ENCODE measurements around the gene GNB1. TPM values are rescaled to one million over a fixed set of nuclear protein-coding genes. Genes with fewer than 3 reads are reported as not detected.
A peak's percentile ranks its signal among the peaks of the same experiment; 100 is the strongest.

The GNB1 gene
- total RNA-seq, 3 donors from 2014 or later (not counting 1 experiment from before 2014, with no cell fraction given) = 285 to 304 (median 289) TPM

GRCh38 chr1:1920057-1920607 is 29.2 kb upstream of the GNB1 start:
- Histone ChIP-seq H3K9me3 (ENCODE audit: control insufficient read depth, insufficient read depth, low read length) (no peaks in the 10 kb centered on the region), H3K4me1 (ENCODE audit: control insufficient read depth, insufficient read depth, low read length) (peaks cover 22% of the 10 kb centered on the region), H3K4me3 (ENCODE audit: low read length) (no peak overlapping the region), H3K36me3 (ENCODE audit: control insufficient read depth, insufficient read depth, low read length) (no peaks in the 10 kb centered on the region), H3K27me3 (ENCODE audit: control insufficient read depth, insufficient read depth, low read length) (no peaks in the 10 kb centered on the region), H3K27ac (ENCODE audit: low read length) (peak overlapping the region; percentile 46)
- Mint-ChIP-seq H3K27ac (peak overlapping the region in 1 of 2 donors; percentile 44), H3K27me3 (ENCODE audit: low read depth in 2 of 2) (no peaks in the 10 kb centered on the region), H3K9me3 (no peaks in the 10 kb centered on the region), H3K4me3 (peak overlapping the region; percentile 13), H3K36me3 (no peaks in the 10 kb centered on the region), H3K4me1 (peaks cover 0 to 7% of the 10 kb centered on the region in 2 donors)
- ATAC-seq = no peak
- no peak for DNase-seq
- 86% methylated on average over 6 of the region's 6 CpGs for WGBS (ENCODE audit: insufficient coverage)
- no peak for TF ChIP-seq CTCF (IDR thresholded peaks at IDR 0.05)
- intact Hi-C loops (cut with micrococcal nuclease) = no loop called here

GRCh38 chr1:1919304-1920056 is 28.6 kb upstream of the GNB1 start:
- Mint-ChIP-seq H3K27me3 (ENCODE audit: low read depth in 2 of 2) (no peaks in the 10 kb centered on the region), H3K36me3 (no peaks in the 10 kb centered on the region), H3K9me3 (no peaks in the 10 kb centered on the region), H3K4me1 (peaks cover 0 to 7% of the 10 kb centered on the region in 2 donors), H3K4me3 (peak overlapping the region; percentile 64), H3K27ac (peak overlapping the region; percentile 38 to 79)
- H3K27ac ChIP-seq (ENCODE audit: low read length) = peak overlapping the region; percentile 46
- H3K4me1 ChIP-seq (ENCODE audit: control insufficient read depth, insufficient read depth, low read length) = peaks cover 22% of the 10 kb centered on the region
- H3K9me3 ChIP-seq (ENCODE audit: control insufficient read depth, insufficient read depth, low read length) = no peaks in the 10 kb centered on the region
- no peak for TF ChIP-seq CTCF (IDR thresholded peaks at IDR 0.05)
- 10% methylated on average over 62 of the region's 62 CpGs for WGBS (ENCODE audit: insufficient coverage)
- DNase-seq (peak; percentile 96 to 100), ATAC-seq (peak; percentile 90 to 97 (median 92))
- peak overlapping the region; percentile 29 for H3K4me3 ChIP-seq (ENCODE audit: low read length)
- H3K27me3 ChIP-seq (ENCODE audit: control insufficient read depth, insufficient read depth, low read length) = no peaks in the 10 kb centered on the region
- H3K36me3 ChIP-seq (ENCODE audit: control insufficient read depth, insufficient read depth, low read length) = no peaks in the 10 kb centered on the region
- intact Hi-C loops (cut with micrococcal nuclease) = loop anchor here (1.0 kb wide), 1 partner anchor 10 kb away; no protein-coding TSS in a partner anchor

DNA sequence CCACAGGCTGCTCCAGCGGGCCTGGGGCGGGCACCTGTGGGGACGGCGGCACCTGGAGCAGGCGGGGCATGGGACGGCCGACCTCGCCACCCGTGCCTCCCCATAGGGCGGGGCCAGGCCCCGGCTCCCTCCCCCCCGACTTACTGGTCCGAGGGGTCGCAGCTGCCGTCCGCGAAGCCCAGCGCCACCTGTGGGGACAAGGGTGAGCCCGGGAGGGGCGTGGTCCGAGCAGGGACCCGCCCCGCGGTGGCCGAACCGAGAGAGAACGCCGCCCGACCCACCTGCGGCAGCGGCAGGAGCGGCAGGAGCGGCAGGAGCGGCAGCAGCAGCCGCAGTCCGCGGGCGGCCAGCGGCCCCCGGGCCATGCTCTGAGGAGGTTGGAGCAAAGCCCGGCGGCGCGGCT is 28.0 kb upstream of the GNB1 start, which contains the start of gene TMEM52:
TSS of gene TMEM52 (minus strand) at position 379 of the 403 bp plus-strand sequence. CDS start at position 365, 14 bp downstream.
- Mint-ChIP-seq H3K27me3 (ENCODE audit: low read depth in 2 of 2) (no peaks in the 10 kb centered on the region), H3K36me3 (no peaks in the 10 kb centered on the region), H3K27ac (peak within 1 kb of the TSS; percentile 38 to 79), H3K9me3 (no peaks in the 10 kb centered on the region), H3K4me1 (peaks cover 0 to 7% of the 10 kb centered on the region in 2 donors), H3K4me3 (peak within 1 kb of the TSS; percentile 64)
- H3K4me3 ChIP-seq (ENCODE audit: low read length) = peak within 1 kb of the TSS; percentile 29
- no peaks in the 10 kb centered on the region for H3K36me3 ChIP-seq (ENCODE audit: control insufficient read depth, insufficient read depth, low read length)
- peaks cover 22% of the 10 kb centered on the region for H3K4me1 ChIP-seq (ENCODE audit: control insufficient read depth, insufficient read depth, low read length)
- peak in 2 of 3 donors; percentile 19 to 29 for ATAC-seq
- H3K9me3 ChIP-seq (ENCODE audit: control insufficient read depth, insufficient read depth, low read length) = no peaks in the 10 kb centered on the region
- H3K27ac ChIP-seq (ENCODE audit: low read length) = peak within 1 kb of the TSS; percentile 46
- H3K27me3 ChIP-seq (ENCODE audit: control insufficient read depth, insufficient read depth, low read length) = no peaks in the 10 kb centered on the region
- intact Hi-C loops (cut with micrococcal nuclease) = loop anchor here (1.0 kb wide), 1 partner anchor 10 kb away; no protein-coding TSS in a partner anchor
- WGBS (ENCODE audit: insufficient coverage) = under 1% methylated on average over 44 of the region's 44 CpGs
- DNase-seq = no peak
- no peak for TF ChIP-seq CTCF (IDR thresholded peaks at IDR 0.05)

Measured in natural killer cell (primary cell).